ENCODE results near the gene TTLL13. TPM values are rescaled to one million over a fixed set of nuclear protein-coding genes. Genes with fewer than 3 reads are reported as not detected.

The TTLL13 gene
- total RNA-seq, 2 donors from 2014 or later = not detected

GRCh38 chr15:90233387-90234095, 15.8 kb upstream of the TTLL13 start, which contains the start of gene CIB1:
CIB1 (minus strand) TSS chr15:90233941; CDS start chr15:90233885, 56 bp downstream.
- intact Hi-C loops (cut with DNase I) = no loop called here
- DNase-seq (peak; percentile 98 to 99 (median 98)), ATAC-seq (peak; percentile 84)
- WGBS, 2 donors = 0% methylated on average over 57 of the region's 63 CpGs; no CpG with 5 or more reads in 1 of the 2 donors
- H3K36me3 ChIP-seq (replicated peaks in 1 of 2; ENCODE audit: insufficient read depth in 1 of 2, low read depth in 2 of 2) = peaks cover 0 to 6% of the 10 kb centered on the region in 2 donors
- no peaks in the 10 kb centered on the region for H3K27me3 ChIP-seq
- no peaks in the 10 kb centered on the region for H3K9me3 ChIP-seq
- peak within 1 kb of the TSS; percentile 93 to 98 (median 95) for H3K27ac ChIP-seq
- TF ChIP-seq POLR2A (IDR thresholded peaks at IDR 0.05) (peak; percentile 67 to 91 (median 88)), CTCF (IDR thresholded peaks at IDR 0.05) (peak in 1 of 7 experiments; percentile 43)
- H3K4me1 ChIP-seq = peaks cover 59% of the 10 kb centered on the region
- peak within 1 kb of the TSS; percentile 39 to 98 for H3K4me3 ChIP-seq

- H3K4me1 ChIP-seq = peaks cover 51% of the 10 kb centered on the region
- intact Hi-C loops (cut with DNase I) = no loop called here
- ATAC-seq = no peak
- peaks cover 0 to 7% of the 10 kb centered on the region in 2 donors for H3K36me3 ChIP-seq (replicated peaks in 1 of 2; ENCODE audit: insufficient read depth in 1 of 2, low read depth in 2 of 2)
- no peaks in the 10 kb centered on the region for H3K27me3 ChIP-seq
- no peaks in the 10 kb centered on the region for H3K9me3 ChIP-seq
- H3K27ac ChIP-seq = peak within 1 kb of the TSS; percentile 93 to 98 (median 95)
- TF ChIP-seq POLR2A (IDR thresholded peaks at IDR 0.05) (peak; percentile 54 to 86 (median 83)), CTCF (IDR thresholded peaks at IDR 0.05) (no peak)
- WGBS, 2 donors = 2 to 6% methylated on average over 12 to 35 of the region's 49 CpGs
- DNase-seq = peak in 2 of 4 donors; percentile 30 to 42
- peak within 1 kb of the TSS; percentile 39 to 98 for H3K4me3 ChIP-seq
These were observed 15.0 kb upstream of the TTLL13 start, which contains the start of gene GDPGP1 for GRCh38 chr15:90234096-90234988. GDPGP1 (plus strand) TSS chr15:90234209; CDS start chr15:90240909, 6,700 bp downstream.

GRCh38 chr15:90239371-90239770, 10.0 kb upstream of the TTLL13 start:
- Histone ChIP-seq H3K27ac (no peak overlapping the region), H3K27me3 (no peaks in the 10 kb centered on the region), H3K9me3 (no peaks in the 10 kb centered on the region), H3K4me1 (peaks cover 12% of the 10 kb centered on the region), H3K36me3 (replicated peaks in 1 of 2; ENCODE audit: insufficient read depth in 1 of 2, low read depth in 2 of 2) (peaks cover 0 to 10% of the 10 kb centered on the region in 2 donors), H3K4me3 (no peak overlapping the region)
- intact Hi-C loops (cut with DNase I) = no loop called here
- no peak for TF ChIP-seq CTCF (IDR thresholded peaks at IDR 0.05)
- TF ChIP-seq POLR2A (IDR thresholded peaks at IDR 0.05) = no peak
- ATAC-seq = no peak
- WGBS, 2 donors = 92 to 93% methylated on average over 3 of the region's 3 CpGs
- DNase-seq = no peak

- H3K27ac ChIP-seq = no peak overlapping the region
- DNase-seq = no peak
- no peaks in the 10 kb centered on the region for H3K27me3 ChIP-seq
- TF ChIP-seq CTCF (IDR thresholded peaks at IDR 0.05) = no peak
- TF ChIP-seq POLR2A (IDR thresholded peaks at IDR 0.05) = no peak
- H3K4me3 ChIP-seq = no peak overlapping the region
- H3K9me3 ChIP-seq = no peaks in the 10 kb centered on the region
- ATAC-seq = no peak
- H3K36me3 ChIP-seq (replicated peaks in 1 of 2; ENCODE audit: insufficient read depth in 1 of 2, low read depth in 2 of 2) = peaks cover 0 to 10% of the 10 kb centered on the region in 2 donors
- intact Hi-C loops (cut with DNase I) = no loop called here
- no peaks in the 10 kb centered on the region for H3K4me1 ChIP-seq
- WGBS, 2 donors = 85 to 95% methylated on average over 1 to 8 of the region's 8 CpGs
These were observed 8.5 kb upstream of the TTLL13 start for GRCh38 chr15:90240856-90241255.

Measured in body of pancreas (tissue), 4 donors.